A673 (cell line): ENCODE results near the gene BDNF. TPM values are rescaled to one million over a fixed set of nuclear protein-coding genes. Genes with fewer than 3 reads are reported as not detected.

Source experiments
- BruUV-seq: library from RNA; stranded (reverse); fragments of 400-500 nt; replicated peaks from 2 replicates; lab custom pipeline; 2021; lab: Mats Ljungman, UMichigan
- CTCF ChIA-PET: fragments of 300-600 bp; sonication (Branson Sonifier 250); formaldehyde crosslinking; loops from one replicate; lab custom pipeline; 2022; ENCODE audit warnings: antibody characterized with exemption; lab: Charles Lee
- POLR2A ChIA-PET: fragments of 300-600 bp; sonication (Branson Sonifier 250); formaldehyde crosslinking; loops from one replicate; lab custom pipeline; 2022; ENCODE audit warnings: antibody characterized with exemption; ENCODE audit not compliant: low non-redundant PET; lab: Charles Lee
- DNase-seq: peaks from one replicate; pipeline ENCODE4 v3.0.0-alpha.2; 2015; ENCODE audit warnings: low spot score
- H3K27ac ChIP-seq: fragments of 200-600 bp; sonication (generic); 2 replicates; pipeline ENCODE4 v1.5.1; 2016; ENCODE audit warnings: mixed run types, low read depth, mild to moderate bottlenecking, mixed read lengths, antibody characterized with exemption, low read length; ENCODE audit not compliant: poor library complexity, severe bottlenecking
- H3K27me3 ChIP-seq: fragments of 200-600 bp; sonication (generic); replicated peaks from 2 replicates; pipeline ENCODE4 v1.6.1; 2017; ENCODE audit warnings: mixed run types, low read depth, mild to moderate bottlenecking, mixed read lengths, antibody characterized with exemption, low read length; ENCODE audit not compliant: insufficient read depth, poor library complexity
- H3K36me3 ChIP-seq: fragments of 200-600 bp; sonication (generic); 2 replicates; pipeline ENCODE4 v1.6.1; 2016; ENCODE audit warnings: mixed run types, mild to moderate bottlenecking, mixed read lengths, antibody characterized with exemption, low read length; ENCODE audit not compliant: insufficient read depth, poor library complexity, severe bottlenecking
- H3K4me1 ChIP-seq: fragments of 200-600 bp; sonication (generic); 2 replicates; pipeline ENCODE4 v1.6.1; 2017; ENCODE audit warnings: mixed run types, mild to moderate bottlenecking, mixed read lengths, antibody characterized with exemption, low read length; ENCODE audit not compliant: insufficient read depth, poor library complexity, severe bottlenecking
- H3K4me3 ChIP-seq: fragments of 200-600 bp; sonication (generic); 2 replicates; pipeline ENCODE4 v1.5.1; 2016; ENCODE audit warnings: low read depth, mixed run types, mild to moderate bottlenecking, mixed read lengths, low read length; ENCODE audit not compliant: poor library complexity, severe bottlenecking
- H3K9me3 ChIP-seq: fragments of 200-600 bp; sonication (generic); 2 replicates; pipeline ENCODE4 v1.6.1; 2016; ENCODE audit warnings: mixed run types, low read depth, mild to moderate bottlenecking, mixed read lengths, antibody characterized with exemption, low read length; ENCODE audit not compliant: poor library complexity, severe bottlenecking
- CTCF ChIP-seq: fragments of 300-800, 200-600 bp; sonication (generic); conservative IDR thresholded peaks from 2 replicates; pipeline ENCODE4 v1.5.1; 2017; ENCODE audit warnings: low read depth, mild to moderate bottlenecking, antibody characterized with exemption, low read length, moderate library complexity, mixed read lengths
- EZH2 ChIP-seq: fragments of 200-600 bp; sonication (generic); IDR thresholded peaks from 2 replicates; pipeline ENCODE4 v1.6.1; 2017; ENCODE audit warnings: borderline replicate concordance, low read depth, mild to moderate bottlenecking, mixed read lengths, antibody characterized with exemption, low read length; ENCODE audit not compliant: poor library complexity, severe bottlenecking
- intact Hi-C: fragments of 100-400 bp; cut with micrococcal nuclease; formaldehyde crosslinking; loops from one replicate; pipeline ENCODE4 v1.10.0; 2022; ENCODE audit not compliant: unreplicated experiment
- total RNA-seq: library from RNA; stranded (reverse); gene quantifications from 2 replicates; pipeline ENCODE4 v1.2.3, GENCODE V29; 2021

Gene BDNF
- total RNA-seq, 1 experiment from 2014 or later: 0.09 TPM

DNA sequence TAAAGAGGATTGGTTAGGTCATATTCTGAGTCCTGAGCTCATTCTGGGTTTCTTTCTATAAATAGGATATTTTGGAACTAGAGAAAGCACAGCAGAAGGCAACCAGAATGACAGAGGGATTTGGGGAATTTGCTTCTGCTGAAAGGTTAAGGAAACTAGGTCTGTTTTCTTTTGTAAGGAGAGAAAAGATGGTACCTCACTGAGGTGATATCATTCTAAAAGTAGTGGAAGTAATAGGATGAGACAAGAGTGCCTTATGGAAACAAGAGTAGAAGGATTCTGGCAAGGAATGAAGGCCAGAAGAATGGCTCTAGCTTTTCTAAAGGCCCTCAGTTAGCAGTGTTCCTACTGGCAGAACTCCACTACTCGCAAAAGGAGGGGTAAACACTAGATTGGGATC is 26.7 kb upstream of the BDNF start:
- intact Hi-C loops: no loop called here
- no peaks in the 10 kb centered on the region for H3K36me3 ChIP-seq
- no peaks in the 10 kb centered on the region for H3K9me3 ChIP-seq
- DNase-seq: no peak
- H3K4me3 ChIP-seq: no peak overlapping the region
- no TSS peak for BruUV-seq
- TF ChIP-seq CTCF (no peak), EZH2 (no peak)
- no peaks in the 10 kb centered on the region for H3K4me1 ChIP-seq
- H3K27ac ChIP-seq: no peak overlapping the region
- ChIA-PET CTCF (no interaction called here), POLR2A (no interaction called here)
- H3K27me3 ChIP-seq: peaks cover 93% of the 10 kb centered on the region

GRCh38 chr11:27723687-27724086 is 23.4 kb upstream of the BDNF start:
- Histone ChIP-seq H3K27me3 (peaks cover 100% of the 10 kb centered on the region), H3K9me3 (no peaks in the 10 kb centered on the region), H3K4me1 (peaks cover 6% of the 10 kb centered on the region), H3K36me3 (no peaks in the 10 kb centered on the region), H3K4me3 (no peak overlapping the region), H3K27ac (no peak overlapping the region)
- POLR2A ChIA-PET: no interaction called here
- CTCF ChIA-PET: no interaction called here
- TF ChIP-seq CTCF: no peak
- no peak for TF ChIP-seq EZH2
- BruUV-seq: no TSS peak
- intact Hi-C loops: no loop called here
- DNase-seq: no peak

- no TSS peak for BruUV-seq
- POLR2A ChIA-PET: no interaction called here
- peaks cover 100% of the 10 kb centered on the region for H3K27me3 ChIP-seq
- peaks cover 11% of the 10 kb centered on the region for H3K4me1 ChIP-seq
- no peak for DNase-seq
- H3K27ac ChIP-seq: no peak overlapping the region
- no peaks in the 10 kb centered on the region for H3K9me3 ChIP-seq
- CTCF ChIA-PET: interaction anchor here (1.0 kb wide), 1 partner anchor 24 kb away, joined by 4 read pairs; no protein-coding TSS in a partner anchor
- intact Hi-C loops: no loop called here
- H3K4me3 ChIP-seq: peak overlapping the region; percentile 30
- H3K36me3 ChIP-seq: no peaks in the 10 kb centered on the region
- no peak for TF ChIP-seq EZH2
- TF ChIP-seq CTCF: no peak
Observed at GRCh38 chr11:27722953-27723344, 22.7 kb upstream of the BDNF start.
